NCI-H2227 (cell line): Measurements from ENCODE around the gene ENO3.

Experiments
- DNase-seq: peaks from one replicate; lab custom pipeline; 2025; ENCODE audit not compliant: unreplicated experiment; lab: John Stamatoyannopoulos, UW

ENO3 gene

DNA sequence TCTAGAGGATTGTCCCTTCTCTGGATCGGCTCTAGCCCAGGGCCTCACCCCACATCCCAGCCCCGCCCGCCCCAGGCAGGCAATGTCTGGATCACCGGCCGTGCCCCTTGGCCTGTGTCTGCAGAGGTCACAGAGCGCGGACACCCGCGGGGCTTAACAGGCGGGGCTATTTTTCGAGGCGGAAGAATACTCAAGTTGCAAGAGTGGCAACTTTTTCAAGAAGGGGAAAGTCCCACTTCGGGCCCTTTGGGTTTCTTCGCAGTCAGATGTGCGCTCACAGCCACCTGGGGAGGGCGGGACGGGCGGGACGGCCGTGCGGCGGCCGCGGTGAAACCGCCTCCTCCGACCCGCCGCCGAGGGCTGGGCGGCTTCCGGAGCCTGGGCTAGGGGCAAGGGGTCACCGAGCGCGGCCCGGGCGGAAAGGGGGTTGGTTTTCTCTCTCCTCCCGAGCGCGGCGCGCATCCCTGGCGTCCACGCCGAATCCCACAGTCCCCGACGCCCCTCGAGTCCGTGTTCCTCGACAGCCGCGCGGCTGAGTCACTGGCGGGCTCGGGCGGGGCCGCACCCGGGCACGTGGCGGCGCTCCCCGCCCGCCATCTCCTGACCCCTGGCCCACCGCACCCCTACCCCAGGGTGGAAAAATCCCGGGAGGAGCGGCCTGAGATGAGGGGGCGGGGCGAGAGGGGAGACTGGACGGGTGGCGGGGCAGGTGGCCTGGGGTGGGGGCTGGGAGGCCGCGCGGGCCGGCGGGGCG, 1.4 kb upstream of the ENO3 start:
- DNase-seq = peak; percentile 53

DNA sequence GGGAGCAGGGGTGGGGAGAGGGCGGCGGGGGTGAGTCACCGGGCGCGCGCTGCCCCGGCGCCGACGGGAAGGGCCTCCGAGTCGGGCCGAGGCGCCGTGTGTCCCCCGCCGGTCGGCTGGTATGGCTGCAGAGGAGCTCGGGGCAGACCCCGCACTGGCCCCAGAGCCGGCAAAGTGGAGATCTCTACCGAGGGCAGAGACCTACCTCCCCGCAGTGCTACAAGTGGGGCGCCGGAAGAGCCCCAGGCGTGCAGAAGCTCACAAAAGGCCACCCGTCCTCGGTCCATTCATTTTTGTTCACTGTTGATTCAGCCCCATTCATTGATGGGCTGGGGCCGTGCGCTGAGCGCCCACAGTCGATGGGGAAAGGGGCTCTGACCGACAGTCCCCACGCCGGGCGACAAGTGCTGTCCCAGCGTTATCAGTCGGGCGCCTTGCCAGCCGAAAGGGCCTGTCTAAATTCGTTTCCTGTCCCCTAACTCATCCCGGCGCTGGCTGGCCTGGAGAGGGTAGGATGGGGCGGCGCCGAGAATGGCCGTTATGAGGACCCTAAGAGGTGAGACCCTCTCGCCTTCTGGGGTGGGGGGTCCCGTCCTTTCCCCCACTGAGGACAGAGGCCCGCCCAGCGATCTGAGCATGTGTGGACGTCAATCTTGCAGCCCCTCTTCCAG, 709 bp upstream of the ENO3 start:
- no peak for DNase-seq

DNA sequence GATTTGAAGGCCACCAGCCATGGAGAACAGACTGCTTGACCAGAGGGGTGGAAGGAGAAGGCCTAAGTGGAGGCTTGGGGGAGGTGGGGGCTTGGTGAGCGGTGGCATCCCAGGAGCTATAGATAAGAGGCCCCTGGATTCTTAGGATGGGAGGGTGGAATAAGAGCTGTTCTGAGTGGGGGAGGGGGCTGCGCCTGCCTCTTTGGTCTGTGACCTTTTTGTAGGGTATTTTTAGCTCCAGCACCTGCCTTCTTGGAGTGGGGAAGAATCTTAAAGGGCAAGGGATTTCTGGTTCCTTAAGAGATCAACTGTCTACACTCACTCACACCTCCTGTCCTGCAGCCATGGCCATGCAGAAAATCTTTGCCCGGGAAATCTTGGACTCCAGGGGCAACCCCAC, 567 bp downstream of the ENO3 start:
- peak; percentile 21 for DNase-seq

DNA sequence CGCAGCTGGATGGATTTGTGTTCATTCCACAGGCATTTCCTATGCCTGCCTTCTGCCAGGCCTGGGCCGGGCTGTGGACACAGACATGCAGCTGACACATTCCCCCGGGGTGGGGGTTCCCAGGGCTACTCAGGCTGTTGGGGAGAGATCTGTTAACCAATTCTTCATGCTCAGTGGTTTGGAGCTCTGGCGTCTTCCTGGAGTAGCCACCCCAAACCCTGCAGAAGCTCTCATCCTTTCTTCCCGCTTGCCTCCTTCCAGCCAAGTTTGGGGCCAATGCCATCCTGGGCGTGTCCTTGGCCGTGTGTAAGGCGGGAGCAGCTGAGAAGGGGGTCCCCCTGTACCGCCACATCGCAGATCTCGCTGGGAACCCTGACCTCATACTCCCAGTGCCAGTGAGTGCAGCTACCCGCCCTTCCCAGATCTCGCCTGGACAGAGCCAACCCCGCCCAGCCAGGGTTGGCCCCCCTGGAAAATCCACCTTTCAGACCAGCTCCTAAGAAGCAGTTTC, 2.6 kb downstream of the ENO3 start:
- no peak for DNase-seq

GRCh38 chr17:4955091-4955490, 4.2 kb downstream of the ENO3 start:
- DNase-seq = no peak

GRCh38 chr17:4956493-4957061, 5.7 kb downstream of the ENO3 start:
- no peak for DNase-seq

DNA sequence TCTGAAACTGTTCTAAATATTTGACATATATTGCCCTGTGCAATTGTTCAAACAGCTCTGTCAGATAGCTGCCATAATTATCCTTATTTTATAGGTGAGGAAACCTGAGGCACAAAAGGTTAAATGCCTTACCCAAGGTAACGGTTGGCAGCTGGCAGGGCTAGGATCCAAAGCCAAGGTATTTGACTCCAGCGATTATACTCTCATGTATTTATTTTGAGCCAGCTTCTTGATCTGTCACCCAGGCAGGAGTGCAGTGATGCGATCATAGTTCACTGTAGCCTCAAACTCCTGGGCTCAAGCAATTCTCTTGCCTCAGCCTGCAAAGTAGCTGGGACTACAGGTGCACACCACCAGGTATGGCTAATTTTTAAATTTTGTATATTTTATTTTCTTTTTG, 7.2 kb downstream of the ENO3 start:
- no peak for DNase-seq

DNA sequence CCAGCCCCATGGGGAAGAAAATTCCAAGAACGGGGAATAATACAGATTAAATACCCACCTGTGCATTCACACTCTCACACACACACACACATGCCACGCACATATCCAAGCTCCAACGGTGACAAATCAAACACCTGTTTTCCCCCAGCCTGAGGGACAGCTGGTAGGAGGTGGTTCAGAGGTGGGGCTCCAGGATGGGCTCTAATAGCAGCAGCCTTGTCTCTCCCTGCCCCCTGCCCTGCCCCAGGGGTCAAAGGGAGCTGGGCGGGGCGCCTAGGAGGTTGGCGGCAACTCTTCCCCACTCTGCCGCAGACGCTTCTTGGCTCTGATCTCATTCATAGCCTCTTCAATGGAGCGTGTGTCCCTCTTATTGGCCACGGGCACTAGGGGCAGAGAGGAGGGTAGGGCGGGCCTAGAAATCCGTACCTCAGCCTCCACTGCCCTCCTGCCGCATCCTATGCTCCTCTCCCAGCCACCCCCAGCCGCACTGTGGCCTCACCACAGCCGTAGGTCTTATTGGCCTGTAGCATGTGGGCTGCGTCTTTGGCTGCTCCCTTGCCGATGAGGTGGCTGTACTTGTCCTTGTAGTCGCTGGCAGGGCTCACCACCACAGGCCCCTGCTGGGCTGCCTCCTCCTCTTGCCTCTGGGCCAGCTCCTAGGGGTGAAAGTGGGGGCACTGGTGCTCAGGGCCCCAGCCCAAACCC, 8.5 kb downstream of the ENO3 start:
- DNase-seq = no peak

- no peak for DNase-seq
Observed at GRCh38 chr17:4960279-4960922, 9.5 kb downstream of the ENO3 start.

DNA sequence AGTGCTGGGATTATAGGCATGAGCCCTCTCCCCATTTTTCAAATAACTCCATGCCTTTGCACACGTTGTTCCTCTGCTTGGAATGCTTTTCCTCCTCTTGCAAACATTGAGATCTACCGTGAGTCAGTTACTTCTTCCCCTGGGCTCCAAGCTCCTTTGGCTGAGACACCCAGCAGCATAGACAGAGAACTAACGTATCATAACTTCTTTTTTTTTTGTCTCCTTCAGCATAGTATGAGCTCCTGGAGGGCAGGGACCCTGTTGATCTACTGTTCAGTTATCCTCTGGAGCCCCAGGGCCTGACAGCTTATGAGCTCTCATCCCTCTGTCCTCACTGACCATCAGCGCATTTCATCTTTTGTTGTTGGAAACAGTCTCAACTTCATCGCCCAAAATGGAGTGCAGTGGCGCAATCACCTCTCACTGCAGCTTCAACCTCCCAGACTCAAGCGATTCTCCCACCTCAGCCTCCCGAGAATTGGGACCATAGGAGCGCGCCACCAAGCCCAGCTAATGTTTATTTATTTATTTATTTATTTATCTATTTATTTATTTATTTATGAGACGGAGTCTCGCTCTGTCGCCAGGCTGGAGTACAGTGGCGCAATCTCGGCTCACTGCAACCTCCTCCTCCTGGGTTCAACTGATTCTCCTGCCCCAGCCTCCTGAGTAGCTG, 14.5 kb downstream of the ENO3 start:
- DNase-seq = no peak

DNA sequence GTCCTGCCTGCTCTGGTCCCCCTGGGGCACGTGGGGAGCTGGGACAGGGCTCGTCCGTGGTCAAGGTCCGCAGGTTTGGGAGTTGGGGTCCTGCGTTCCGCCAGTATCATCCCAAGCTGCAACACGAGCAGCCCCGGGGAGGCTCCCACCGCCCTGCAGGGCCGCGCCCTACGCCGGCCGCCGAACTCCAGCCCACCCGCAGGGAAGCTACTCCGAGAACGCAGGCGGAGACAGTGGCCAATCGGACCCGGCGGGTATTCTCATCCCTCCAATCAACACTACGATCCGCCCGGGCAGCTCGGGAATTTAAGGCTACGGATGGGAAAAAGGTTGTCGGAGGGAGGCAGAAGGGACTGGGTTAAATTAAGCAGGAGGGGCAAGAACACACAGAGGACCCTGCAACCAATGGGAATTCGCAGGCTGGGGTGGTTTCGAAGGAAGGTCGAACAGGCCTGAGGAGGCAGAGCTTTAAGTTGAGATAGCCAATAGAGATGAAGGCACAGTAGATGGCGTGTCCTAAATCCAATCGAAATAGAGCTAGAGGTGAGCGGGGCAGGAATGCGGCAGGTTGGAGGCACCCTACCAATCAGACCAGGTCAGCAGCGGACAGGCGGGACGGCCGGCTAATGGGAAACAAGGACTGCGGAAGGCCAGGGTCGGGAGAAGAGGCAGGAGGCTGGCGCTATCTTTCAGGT, 16.1 kb downstream of the ENO3 start:
- DNase-seq = peak; percentile 96

GRCh38 chr17:4967539-4968485, 16.9 kb downstream of the ENO3 start, which contains the start of gene SPAG7:
Gene SPAG7 (minus strand): TSS chr17:4967817. CDS start chr17:4967804, 13 bp downstream.
- DNase-seq = peak; percentile 92

GRCh38 chr17:4968486-4969046, 17.6 kb downstream of the ENO3 start:
- peak; percentile 38 for DNase-seq

- no peak for DNase-seq
Observed at GRCh38 chr17:4969047-4969550, 18.2 kb downstream of the ENO3 start.

DNA sequence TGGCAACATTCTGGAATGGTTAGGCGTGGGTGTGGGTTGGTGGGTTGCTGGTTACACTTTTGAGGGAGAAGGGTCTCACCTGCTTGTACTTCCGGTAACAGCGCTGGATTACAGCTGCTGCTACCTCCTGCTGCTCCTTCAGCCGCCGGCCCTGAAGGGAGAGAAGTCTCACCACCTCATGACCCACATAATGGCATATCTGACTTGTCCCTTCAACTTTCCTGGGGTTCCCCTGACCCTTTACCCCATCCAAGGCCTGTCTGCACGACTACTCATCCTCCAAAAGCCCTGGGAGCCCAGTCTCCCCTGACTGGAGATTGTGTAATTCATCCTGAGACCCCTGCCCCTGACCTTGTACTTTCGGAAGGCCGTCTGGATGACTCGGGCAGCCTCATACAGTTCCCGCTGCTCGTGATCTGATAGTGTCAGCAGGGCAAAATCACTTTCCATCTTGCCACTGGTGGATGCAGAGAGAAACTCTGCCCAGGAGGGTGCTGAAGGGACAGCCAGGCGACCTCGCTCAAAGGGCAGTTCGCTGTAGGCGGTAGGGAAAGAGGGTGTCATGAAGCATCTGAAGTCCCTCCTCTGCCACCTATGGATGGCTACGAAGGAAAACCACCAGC, 18.7 kb downstream of the ENO3 start:
- DNase-seq = no peak

DNA sequence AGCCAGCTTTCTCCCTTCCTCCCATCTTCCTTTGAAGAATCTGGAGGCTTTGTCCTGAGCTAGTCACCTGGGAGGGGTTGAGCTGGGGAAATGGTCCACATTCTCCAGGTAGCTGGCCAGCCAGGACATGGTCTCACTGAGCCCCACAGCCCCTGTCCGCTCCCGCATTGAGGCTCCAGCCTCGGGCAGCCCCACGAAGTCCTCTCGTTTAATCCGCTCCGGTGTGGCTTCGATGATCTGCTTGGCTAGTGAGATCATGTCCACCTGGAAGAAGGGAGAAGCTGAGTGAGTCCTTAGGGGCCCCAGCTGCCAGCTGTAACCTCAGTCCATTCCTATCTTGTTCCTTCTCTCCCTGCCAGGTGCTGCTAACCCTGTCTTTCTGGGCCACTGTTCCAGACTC, 19.4 kb downstream of the ENO3 start:
- DNase-seq = no peak

DNA sequence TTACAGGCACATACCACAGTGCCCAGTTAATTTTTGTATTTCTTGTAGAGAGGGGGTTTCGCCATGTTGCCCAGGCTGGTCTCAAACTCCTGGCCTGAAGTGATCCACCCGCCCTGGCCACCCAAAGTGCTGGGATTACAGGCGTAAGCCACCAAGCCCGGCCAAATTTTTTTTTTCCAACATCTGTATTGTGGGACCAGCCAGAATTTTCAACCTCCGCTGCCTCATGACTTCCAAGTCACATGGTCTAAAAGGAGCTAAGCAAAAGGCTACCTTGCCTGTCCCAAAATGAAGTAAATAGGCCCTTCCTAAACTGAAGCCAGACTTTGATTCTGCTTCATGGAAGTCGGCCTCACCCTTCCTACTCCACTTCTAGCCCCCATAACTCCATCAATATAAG, 20.9 kb downstream of the ENO3 start:
- DNase-seq = no peak

DNA sequence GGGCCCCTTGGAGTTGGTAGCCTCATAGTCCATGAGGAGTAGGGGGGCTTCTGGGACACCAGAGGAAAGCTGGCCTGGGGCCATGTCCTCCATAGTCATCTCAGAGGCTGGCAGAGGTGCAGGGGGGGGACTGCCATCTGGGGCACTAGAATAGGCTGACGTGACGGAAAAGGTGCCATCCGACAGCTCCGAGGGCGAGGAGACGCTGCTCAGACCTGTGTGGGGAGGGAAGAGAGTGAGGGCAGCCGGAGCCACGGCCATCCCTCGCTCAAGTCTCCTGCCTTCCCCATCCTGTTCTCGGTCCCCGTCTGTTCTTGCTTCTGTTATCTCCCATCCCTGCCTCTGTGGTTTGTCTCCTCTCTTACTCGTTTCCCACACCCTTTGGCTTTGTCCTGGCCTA, 21.4 kb downstream of the ENO3 start:
- no peak for DNase-seq
